Neural crest cell (in vitro differentiated cells): ENCODE results near the gene NGEF. TPM values are rescaled to one million over a fixed set of nuclear protein-coding genes. Genes with fewer than 3 reads are reported as not detected.
"Not testable (repeated sequence)": the region's sequence is repeated elsewhere in the genome, so short reads cannot be mapped to it uniquely, and the experiment has no call there.

Experiments
- DNase-seq: peaks from one replicate; pipeline ENCODE4 v3.0.0; 2021; ENCODE audit warnings: low read depth, mixed read lengths, low spot score
- H3K27ac Mint-ChIP-seq: one replicate; pipeline ENCODE4 v1.8.0; 2021; ENCODE audit warnings: mild to moderate bottlenecking, mixed read lengths; ENCODE audit not compliant: unreplicated experiment
- H3K27me3 Mint-ChIP-seq: 2 replicates; pipeline ENCODE4 v1.8.0; 2021; ENCODE audit warnings: low read depth, mild to moderate bottlenecking, mixed read lengths
- H3K36me3 Mint-ChIP-seq: 2 replicates; pipeline ENCODE4 v1.8.0; 2021; ENCODE audit warnings: low read depth, mild to moderate bottlenecking, mixed read lengths
- H3K4me1 Mint-ChIP-seq: 2 replicates; pipeline ENCODE4 v1.8.0; 2021; ENCODE audit warnings: mixed read lengths
- H3K4me3 Mint-ChIP-seq: one replicate; pipeline ENCODE4 v1.8.0; 2021; ENCODE audit warnings: mild to moderate bottlenecking, mixed read lengths
- H3K9me3 Mint-ChIP-seq: 2 replicates; pipeline ENCODE4 v1.8.0; 2021; ENCODE audit warnings: mixed read lengths
- total RNA-seq: library from RNA; stranded (reverse); gene quantifications from 2 replicates; pipeline ENCODE4 v1.2.1, GENCODE V29; 2021
- TF ChIP-seq, protein P1 (sequence below): fragments of 200-600 bp; sonication (generic); conservative IDR thresholded peaks from 2 replicates; pipeline ENCODE4 v1.5.0; 2021; ENCODE audit warnings: antibody characterized with exemption, mild to moderate bottlenecking

The NGEF gene
- total RNA-seq, 1 donor from 2014 or later: 0.96 TPM

DNA sequence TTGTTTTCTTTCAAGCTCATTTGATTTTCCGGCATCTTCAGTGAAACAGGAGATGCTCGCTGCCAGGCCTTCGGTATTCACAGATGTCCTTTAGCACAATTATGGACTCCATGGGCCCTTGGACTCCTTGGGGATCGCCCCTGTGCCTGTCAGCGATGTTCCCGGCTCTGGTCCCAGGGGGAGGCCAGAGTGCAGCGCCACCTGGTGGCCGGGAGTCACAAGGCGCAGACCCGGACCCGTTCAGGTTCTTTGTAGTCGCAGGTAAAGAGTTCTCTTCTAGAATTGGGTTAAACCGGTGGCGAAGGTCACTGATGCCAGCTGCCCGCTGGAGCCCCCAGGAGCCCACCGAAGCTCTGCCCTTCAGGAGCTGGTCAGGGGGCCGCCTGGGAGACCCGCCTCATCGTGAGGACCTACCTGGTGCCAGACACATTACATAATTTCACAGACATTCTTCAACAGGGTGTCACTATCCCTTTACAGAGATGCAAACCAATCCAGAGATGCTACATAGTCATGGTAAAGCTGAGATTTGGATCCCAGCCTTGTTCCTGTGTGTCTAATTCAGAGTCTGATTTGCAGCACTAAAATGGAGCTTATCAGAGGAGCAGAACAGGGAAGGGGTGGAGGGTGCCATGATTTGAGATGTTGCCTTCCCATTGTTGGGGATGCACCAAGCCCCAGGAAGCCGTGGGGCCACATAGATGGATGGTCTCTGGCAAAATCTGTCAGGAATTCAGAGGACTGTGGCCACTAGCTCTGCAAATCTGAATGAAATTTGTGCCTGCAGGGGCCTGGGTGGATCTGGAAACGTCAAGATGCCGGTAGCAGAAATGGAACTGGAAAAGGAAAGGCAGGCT lies 41.1 kb upstream of the NGEF start:
- Mint-ChIP-seq H3K4me3 (no peak overlapping the region), H3K9me3 (no peaks in the 10 kb centered on the region), H3K36me3 (no peaks in the 10 kb centered on the region), H3K27ac (peak overlapping the region; percentile 79), H3K27me3 (peaks cover 69% of the 10 kb centered on the region), H3K4me1 (peaks cover 10% of the 10 kb centered on the region)
- peak; percentile 72 for DNase-seq
- TF ChIP-seq, protein P1, sequence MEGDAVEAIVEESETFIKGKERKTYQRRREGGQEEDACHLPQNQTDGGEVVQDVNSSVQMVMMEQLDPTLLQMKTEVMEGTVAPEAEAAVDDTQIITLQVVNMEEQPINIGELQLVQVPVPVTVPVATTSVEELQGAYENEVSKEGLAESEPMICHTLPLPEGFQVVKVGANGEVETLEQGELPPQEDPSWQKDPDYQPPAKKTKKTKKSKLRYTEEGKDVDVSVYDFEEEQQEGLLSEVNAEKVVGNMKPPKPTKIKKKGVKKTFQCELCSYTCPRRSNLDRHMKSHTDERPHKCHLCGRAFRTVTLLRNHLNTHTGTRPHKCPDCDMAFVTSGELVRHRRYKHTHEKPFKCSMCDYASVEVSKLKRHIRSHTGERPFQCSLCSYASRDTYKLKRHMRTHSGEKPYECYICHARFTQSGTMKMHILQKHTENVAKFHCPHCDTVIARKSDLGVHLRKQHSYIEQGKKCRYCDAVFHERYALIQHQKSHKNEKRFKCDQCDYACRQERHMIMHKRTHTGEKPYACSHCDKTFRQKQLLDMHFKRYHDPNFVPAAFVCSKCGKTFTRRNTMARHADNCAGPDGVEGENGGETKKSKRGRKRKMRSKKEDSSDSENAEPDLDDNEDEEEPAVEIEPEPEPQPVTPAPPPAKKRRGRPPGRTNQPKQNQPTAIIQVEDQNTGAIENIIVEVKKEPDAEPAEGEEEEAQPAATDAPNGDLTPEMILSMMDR: peak; percentile 88

DNA sequence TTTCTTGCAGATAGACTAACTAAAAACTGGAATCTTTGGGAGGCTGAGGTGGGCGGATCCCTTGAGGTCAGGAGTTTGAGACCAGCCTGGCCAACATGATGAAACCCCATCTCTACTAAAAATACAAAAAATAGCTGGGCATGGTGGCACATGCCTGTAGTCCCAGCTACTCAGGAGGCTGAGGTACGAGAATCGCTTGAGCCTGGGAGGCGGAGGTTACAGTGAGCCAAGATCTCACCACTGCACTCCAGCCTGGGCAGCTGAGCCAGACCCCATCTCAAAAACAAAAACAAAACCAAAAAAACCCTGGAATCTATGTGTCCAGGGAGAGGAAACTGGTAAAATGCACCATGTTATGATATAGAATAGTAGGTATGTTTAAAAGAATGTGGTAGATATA lies 39.5 kb upstream of the NGEF start:
- Mint-ChIP-seq H3K27me3 (peaks cover 80% of the 10 kb centered on the region), H3K4me1 (peaks cover 10% of the 10 kb centered on the region)
- not testable (repeated sequence) for H3K4me3 Mint-ChIP-seq, H3K9me3 Mint-ChIP-seq, H3K36me3 Mint-ChIP-seq, DNase-seq, H3K27ac Mint-ChIP-seq

DNA sequence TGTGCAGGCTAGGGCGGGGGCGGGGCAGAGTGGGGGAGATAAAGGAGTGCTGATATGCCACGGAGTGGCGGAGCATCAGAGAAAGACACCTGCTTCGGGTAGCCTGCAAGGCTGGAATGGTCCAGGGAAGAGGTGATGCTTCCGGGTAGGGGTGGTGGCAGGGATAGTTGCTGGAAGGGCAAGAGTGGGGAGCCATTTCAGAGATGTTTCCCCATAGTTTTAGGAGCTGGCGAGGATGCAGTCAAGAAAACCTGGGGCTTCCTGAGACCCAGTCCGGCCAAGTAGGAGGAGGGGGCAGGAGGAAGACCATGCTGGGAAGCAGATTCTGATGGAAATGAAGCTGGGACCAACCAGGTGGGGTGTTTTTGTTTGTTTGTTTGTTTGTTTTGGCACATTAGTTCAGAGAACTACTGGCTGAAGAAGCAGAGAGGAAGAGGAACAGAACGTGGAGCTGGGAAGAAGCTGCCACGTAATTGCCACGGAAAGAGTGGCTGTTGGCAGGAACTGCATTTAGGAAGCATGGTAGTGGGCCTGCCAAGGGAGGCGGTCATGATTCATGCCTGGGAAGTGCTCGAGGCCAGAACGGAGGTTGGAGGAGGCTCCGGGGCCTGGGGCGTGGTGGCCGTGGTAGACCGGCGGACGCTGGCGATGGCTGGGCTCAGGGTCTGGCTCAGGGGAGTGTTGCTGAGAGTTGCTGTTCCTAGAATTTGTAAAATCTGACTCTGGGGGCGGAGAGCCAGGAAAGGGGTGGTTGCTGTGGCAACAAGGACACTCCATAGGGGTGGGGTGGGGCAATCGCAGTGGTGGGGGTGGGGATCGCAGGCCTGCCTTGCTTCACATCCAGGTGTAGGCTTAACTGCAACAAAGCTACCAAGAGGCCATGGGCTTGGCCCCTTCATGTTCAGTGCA lies 38.4 kb upstream of the NGEF start:
- H3K4me1 Mint-ChIP-seq: peaks cover 10% of the 10 kb centered on the region
- H3K4me3 Mint-ChIP-seq: no peak overlapping the region
- no peaks in the 10 kb centered on the region for H3K36me3 Mint-ChIP-seq
- TF ChIP-seq, protein P1: no peak
- H3K27me3 Mint-ChIP-seq: peaks cover 81% of the 10 kb centered on the region
- no peak overlapping the region for H3K27ac Mint-ChIP-seq
- no peak for DNase-seq
- no peaks in the 10 kb centered on the region for H3K9me3 Mint-ChIP-seq

DNA sequence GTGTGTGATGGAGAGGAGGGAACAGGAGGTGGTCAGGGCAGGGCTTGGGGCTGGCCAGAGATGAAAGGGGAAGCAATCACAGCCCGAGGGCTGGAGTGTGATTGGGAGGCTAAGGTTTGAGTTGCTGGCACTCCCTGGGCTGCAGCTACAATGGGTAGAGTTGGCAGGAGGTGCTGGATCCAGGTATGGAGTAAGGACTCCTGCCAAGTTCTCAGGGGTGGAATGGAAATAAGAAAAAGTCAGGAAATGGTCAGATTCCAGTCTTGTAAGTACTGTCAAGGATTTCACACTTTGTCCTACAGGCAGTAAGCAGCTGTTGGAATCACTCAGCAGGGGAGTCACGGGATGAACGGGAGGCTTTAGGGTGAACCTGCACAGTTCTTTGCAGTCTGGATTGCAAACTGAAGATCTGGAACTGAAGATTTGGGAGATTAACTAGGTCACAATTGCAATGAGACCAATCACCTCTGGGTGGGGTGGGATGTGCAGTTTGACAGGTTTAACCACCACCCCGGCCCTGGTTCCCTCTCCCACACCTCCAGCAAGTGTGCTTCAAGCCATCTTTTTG lies 36.2 kb upstream of the NGEF start:
- DNase-seq: no peak
- Mint-ChIP-seq H3K27me3 (peaks cover 65% of the 10 kb centered on the region), H3K9me3 (no peaks in the 10 kb centered on the region), H3K4me3 (no peak overlapping the region), H3K4me1 (peaks cover 10% of the 10 kb centered on the region), H3K27ac (no peak overlapping the region), H3K36me3 (no peaks in the 10 kb centered on the region)
- TF ChIP-seq, protein P1: no peak

DNA sequence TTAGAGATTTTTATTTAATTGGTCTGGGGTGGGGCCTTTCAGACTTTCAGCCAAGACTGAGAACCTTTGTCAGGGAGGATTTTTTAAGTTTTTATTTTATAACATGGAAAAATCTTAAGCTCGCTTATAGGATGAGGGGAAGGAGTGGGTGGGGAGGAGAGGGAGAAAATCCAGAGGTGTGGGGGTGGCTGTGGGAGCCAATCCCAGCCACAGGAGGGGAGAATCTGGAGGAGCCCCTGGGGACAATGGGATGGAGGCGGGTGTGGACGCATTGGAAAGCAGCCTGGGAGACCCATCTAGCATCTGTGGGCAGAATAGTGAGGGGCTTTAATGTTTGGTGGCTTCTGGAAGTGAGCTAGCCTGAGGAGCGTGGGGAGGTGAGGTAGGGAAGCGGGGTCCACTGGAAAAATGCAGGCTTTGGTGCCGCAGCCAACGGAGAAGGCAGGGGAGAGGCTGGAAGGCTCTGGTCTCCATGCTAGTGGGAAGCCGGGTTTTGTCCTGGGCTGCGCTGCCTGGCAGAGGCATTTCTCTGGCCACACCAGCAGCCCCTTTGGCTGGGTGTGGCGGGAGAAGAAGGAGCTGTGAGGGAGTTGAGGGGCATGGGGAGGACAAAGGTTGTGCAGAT lies 35.6 kb upstream of the NGEF start:
- peaks cover 59% of the 10 kb centered on the region for H3K27me3 Mint-ChIP-seq
- no peak overlapping the region for H3K4me3 Mint-ChIP-seq
- no peak overlapping the region for H3K27ac Mint-ChIP-seq
- no peaks in the 10 kb centered on the region for H3K9me3 Mint-ChIP-seq
- peaks cover 7% of the 10 kb centered on the region for H3K4me1 Mint-ChIP-seq
- H3K36me3 Mint-ChIP-seq: no peaks in the 10 kb centered on the region
- no peak for DNase-seq
- TF ChIP-seq, protein P1: no peak
